Fibroblast of lung (primary cell): ENCODE results near the gene CMIP. TPM values are rescaled to one million over a fixed set of nuclear protein-coding genes. Genes with fewer than 3 reads are reported as not detected.

Experiments used
- DNase-seq, 2 donors: peaks; one replicate each; pipeline versions ENCODE4 v3.0.0 to v3.0.0-alpha.2; 2010; ENCODE audit warnings: low read depth in 2 of 2
- H2AFZ ChIP-seq: 2 replicates; pipeline ENCODE4 v1.5.1; 2012; ENCODE audit warnings: low read length, control low read depth, inconsistent platforms
- H3K27ac ChIP-seq: 2 replicates; pipeline ENCODE4 v1.5.1; 2011; ENCODE audit warnings: low read length, control low read depth; ENCODE audit not compliant: insufficient read depth
- H3K27me3 ChIP-seq: 2 replicates; pipeline ENCODE4 v1.5.1; 2011; ENCODE audit warnings: mild to moderate bottlenecking, low read length; ENCODE audit not compliant: control insufficient read depth, insufficient read depth
- H3K36me3 ChIP-seq: 2 replicates; pipeline ENCODE4 v1.5.1; 2011; ENCODE audit warnings: low read length; ENCODE audit not compliant: control insufficient read depth, insufficient read depth
- H3K4me1 ChIP-seq: 2 replicates; pipeline ENCODE4 v1.5.1; 2011; ENCODE audit warnings: low read length; ENCODE audit not compliant: control insufficient read depth, insufficient read depth; ENCODE audit errors: extremely low read depth
- H3K4me2 ChIP-seq: 2 replicates; pipeline ENCODE4 v1.5.1; 2011; ENCODE audit warnings: low read length, control low read depth; ENCODE audit not compliant: insufficient read depth; ENCODE audit errors: extremely low read depth
- H3K4me3 ChIP-seq, 4 experiments: fragments of 200-600 bp in 1 of 4; sonication (generic) in 1 of 4; replicated peaks in 1 of 4; 2 replicates each; pipeline ENCODE4 v1.5.1; 2011 to 2016; ENCODE audit warnings: low read length in 4 of 4, low read depth in 3 of 4, mild to moderate bottlenecking in 3 of 4, control low read depth in 2 of 4, inconsistent platforms in 1 of 4, mixed read lengths in 1 of 4; ENCODE audit not compliant: insufficient read depth in 1 of 4; ENCODE audit errors: control extremely low read depth in 1 of 4
- H3K79me2 ChIP-seq: 2 replicates; pipeline ENCODE4 v1.5.1; 2012; ENCODE audit warnings: mild to moderate bottlenecking, low read length, inconsistent platforms; ENCODE audit not compliant: control insufficient read depth, insufficient read depth
- H3K9ac ChIP-seq: 2 replicates; pipeline ENCODE4 v1.5.1; 2011; ENCODE audit warnings: mild to moderate bottlenecking, low read length, control low read depth; ENCODE audit not compliant: insufficient read depth
- H3K9me3 ChIP-seq: 2 replicates; pipeline ENCODE4 v1.5.1; 2012; ENCODE audit warnings: low read depth, low read length; ENCODE audit not compliant: control insufficient read depth, insufficient read depth
- H4K20me1 ChIP-seq: 2 replicates; pipeline ENCODE4 v1.5.1; 2011; ENCODE audit warnings: low read length; ENCODE audit not compliant: control insufficient read depth, insufficient read depth; ENCODE audit errors: extremely low read depth
- EZH2 ChIP-seq: IDR thresholded peaks from 2 replicates; pipeline ENCODE4 v1.5.1; 2012; ENCODE audit warnings: low read length, control low read depth, mild to moderate bottlenecking; ENCODE audit errors: missing control alignments
- polyA plus RNA-seq, 2 donors: library from polyadenylated mRNA; depleted of rRNA in 1 of 2; stranded (reverse) in 1 of 2; unstranded in 1 of 2; fragments of >200 nt; gene quantifications; 2 replicates each; pipeline ENCODE4 v1.2.1, GENCODE V29; 2011 to 2012; ENCODE audit warnings: missing spikeins in 1 of 2
- total RNA-seq: library from RNA; depleted of rRNA; stranded (reverse); fragments of >200 nt; gene quantifications from 2 replicates; pipeline ENCODE4 v1.2.1, GENCODE V29; 2014
- TF ChIP-seq, protein P1 (sequence below), 2 donors: IDR thresholded peaks in 1 of 2; conservative IDR thresholded peaks in 1 of 2; 1 replicate in 1 of 2; 2 replicates in 1 of 2; pipeline ENCODE4 v1.5.1; 2011 to 2012; ENCODE audit warnings: low read length in 2 of 2, control low read depth in 1 of 2, inconsistent platforms in 1 of 2, low read depth in 1 of 2, mild to moderate bottlenecking in 1 of 2

CMIP gene
- total and polyA plus RNA-seq, 2 donors (not counting 1 experiment from before 2014, with no cell fraction given): 1.9 to 5.1 TPM

DNA sequence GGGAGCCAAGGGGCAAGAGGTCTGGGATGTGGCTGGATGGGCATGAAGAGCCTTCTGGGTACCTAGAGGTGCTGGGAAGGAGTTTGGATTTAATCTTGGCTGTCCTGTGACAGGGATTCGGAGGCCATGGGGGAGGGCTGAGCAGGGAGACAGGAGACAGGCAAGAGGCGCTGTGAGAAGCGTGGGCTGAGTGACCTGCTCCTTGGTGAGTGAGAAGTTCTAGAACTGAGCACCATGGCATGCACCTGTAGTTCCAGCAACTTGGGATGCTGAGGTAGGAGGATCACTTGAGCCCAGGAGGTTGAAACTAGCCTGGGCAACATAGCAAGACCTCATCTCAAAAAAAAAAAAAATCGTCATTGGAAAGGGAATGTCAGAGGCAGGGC is 256.2 kb downstream of the CMIP start:
- DNase-seq: no peak
- TF ChIP-seq, protein P1, sequence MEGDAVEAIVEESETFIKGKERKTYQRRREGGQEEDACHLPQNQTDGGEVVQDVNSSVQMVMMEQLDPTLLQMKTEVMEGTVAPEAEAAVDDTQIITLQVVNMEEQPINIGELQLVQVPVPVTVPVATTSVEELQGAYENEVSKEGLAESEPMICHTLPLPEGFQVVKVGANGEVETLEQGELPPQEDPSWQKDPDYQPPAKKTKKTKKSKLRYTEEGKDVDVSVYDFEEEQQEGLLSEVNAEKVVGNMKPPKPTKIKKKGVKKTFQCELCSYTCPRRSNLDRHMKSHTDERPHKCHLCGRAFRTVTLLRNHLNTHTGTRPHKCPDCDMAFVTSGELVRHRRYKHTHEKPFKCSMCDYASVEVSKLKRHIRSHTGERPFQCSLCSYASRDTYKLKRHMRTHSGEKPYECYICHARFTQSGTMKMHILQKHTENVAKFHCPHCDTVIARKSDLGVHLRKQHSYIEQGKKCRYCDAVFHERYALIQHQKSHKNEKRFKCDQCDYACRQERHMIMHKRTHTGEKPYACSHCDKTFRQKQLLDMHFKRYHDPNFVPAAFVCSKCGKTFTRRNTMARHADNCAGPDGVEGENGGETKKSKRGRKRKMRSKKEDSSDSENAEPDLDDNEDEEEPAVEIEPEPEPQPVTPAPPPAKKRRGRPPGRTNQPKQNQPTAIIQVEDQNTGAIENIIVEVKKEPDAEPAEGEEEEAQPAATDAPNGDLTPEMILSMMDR (conservative IDR thresholded peaks at IDR 0.05 in 1 of 2, IDR thresholded peaks at IDR 0.05 in 1 of 2; ENCODE audit: low read depth in 1 of 2, low read length in 2 of 2): no peak
- TF ChIP-seq EZH2: no peak
- Histone ChIP-seq H2AFZ (no peak overlapping the region), H3K4me2 (no peak overlapping the region), H3K9ac (no peak overlapping the region), H3K4me1 (peaks cover 6% of the 10 kb centered on the region), H3K36me3 (peaks cover 1% of the 10 kb centered on the region), H3K27me3 (no peaks in the 10 kb centered on the region), H4K20me1 (no peaks in the 10 kb centered on the region), H3K27ac (no peak overlapping the region), H3K9me3 (no peaks in the 10 kb centered on the region), H3K4me3 (no peak overlapping the region), H3K79me2 (no peaks in the 10 kb centered on the region)

DNA sequence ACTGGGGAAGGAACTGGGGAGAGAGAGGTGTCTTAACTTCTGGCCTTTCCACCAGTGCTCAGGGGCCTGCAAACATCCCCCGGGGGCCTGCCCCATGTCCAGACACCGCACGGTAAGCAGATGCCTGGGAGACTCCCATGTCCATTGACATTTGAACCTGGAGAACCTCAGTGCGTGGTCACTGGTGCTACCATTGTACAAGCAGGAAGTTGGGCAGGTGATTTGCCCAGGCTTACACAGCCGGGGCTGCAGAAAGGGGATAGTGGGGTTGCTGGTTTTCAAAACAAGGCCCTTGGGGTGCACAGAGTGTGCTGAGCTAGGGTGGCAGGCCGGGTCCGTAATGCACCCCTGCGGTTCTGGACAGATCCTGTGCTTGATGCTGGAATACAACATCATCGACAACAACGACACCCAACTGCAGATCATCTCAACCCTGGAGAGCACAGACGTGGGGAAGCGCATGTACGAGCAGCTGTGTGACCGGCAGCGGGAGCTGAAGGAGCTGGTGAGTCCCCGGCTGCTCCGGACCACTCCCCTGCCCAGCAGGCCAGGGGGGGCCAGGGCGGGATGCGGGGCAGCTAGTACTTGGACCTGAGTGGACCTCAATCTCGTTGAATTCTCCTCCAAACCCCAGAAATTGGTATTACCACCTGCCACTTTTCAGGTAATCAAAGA is 256.8 kb downstream of the CMIP start:
- DNase-seq: no peak
- Histone ChIP-seq H4K20me1 (no peaks in the 10 kb centered on the region), H3K9ac (no peak overlapping the region), H3K27me3 (no peaks in the 10 kb centered on the region), H3K4me3 (no peak overlapping the region), H3K4me2 (no peak overlapping the region), H3K36me3 (peaks cover 1% of the 10 kb centered on the region), H3K27ac (no peak overlapping the region), H2AFZ (no peak overlapping the region), H3K9me3 (no peaks in the 10 kb centered on the region), H3K79me2 (no peaks in the 10 kb centered on the region), H3K4me1 (peaks cover 6% of the 10 kb centered on the region)
- no peak for TF ChIP-seq EZH2
- TF ChIP-seq, protein P1 (conservative IDR thresholded peaks at IDR 0.05 in 1 of 2, IDR thresholded peaks at IDR 0.05 in 1 of 2; ENCODE audit: low read depth in 1 of 2, low read length in 2 of 2): no peak

DNA sequence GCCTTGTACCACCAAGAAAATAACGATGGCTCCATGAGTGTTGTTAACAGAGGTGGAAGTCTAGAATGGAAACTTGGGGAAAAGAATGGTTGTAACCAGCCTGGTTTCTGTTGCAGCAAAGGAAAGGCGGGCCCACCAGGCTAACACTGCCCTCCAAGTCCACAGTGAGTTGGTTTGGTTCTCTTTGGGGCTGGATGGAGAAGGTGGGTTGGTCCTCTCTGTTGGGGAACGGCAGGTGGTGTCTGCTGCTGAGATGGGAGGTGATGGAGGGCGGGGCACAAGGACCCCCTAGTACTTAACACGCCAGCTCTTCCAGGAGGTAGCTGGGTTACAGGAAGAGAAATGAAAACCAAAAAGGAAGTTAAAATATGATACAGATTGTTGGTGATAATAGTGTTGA is 257.9 kb downstream of the CMIP start:
- Histone ChIP-seq H3K27me3 (no peaks in the 10 kb centered on the region), H3K9ac (no peak overlapping the region), H2AFZ (no peak overlapping the region), H3K27ac (no peak overlapping the region), H3K4me1 (peaks cover 6% of the 10 kb centered on the region), H4K20me1 (no peaks in the 10 kb centered on the region), H3K36me3 (peaks cover under 1% of the 10 kb centered on the region), H3K9me3 (no peaks in the 10 kb centered on the region), H3K4me2 (no peak overlapping the region), H3K4me3 (no peak overlapping the region), H3K79me2 (no peaks in the 10 kb centered on the region)
- no peak for DNase-seq
- TF ChIP-seq, protein P1 (conservative IDR thresholded peaks at IDR 0.05 in 1 of 2, IDR thresholded peaks at IDR 0.05 in 1 of 2; ENCODE audit: low read depth in 1 of 2, low read length in 2 of 2): no peak
- TF ChIP-seq EZH2: no peak
